Kasumi-1 (cell line): ENCODE data around the gene ZC3H4.

Experiments
- DNase-seq, 2 experiments: peaks; one replicate each; lab custom pipeline; 2025; lab: John Stamatoyannopoulos, UW

ZC3H4 gene

GRCh38 chr19:47020992-47021496 is 92.5 kb downstream of the ZC3H4 start:
- no peak for DNase-seq

DNA sequence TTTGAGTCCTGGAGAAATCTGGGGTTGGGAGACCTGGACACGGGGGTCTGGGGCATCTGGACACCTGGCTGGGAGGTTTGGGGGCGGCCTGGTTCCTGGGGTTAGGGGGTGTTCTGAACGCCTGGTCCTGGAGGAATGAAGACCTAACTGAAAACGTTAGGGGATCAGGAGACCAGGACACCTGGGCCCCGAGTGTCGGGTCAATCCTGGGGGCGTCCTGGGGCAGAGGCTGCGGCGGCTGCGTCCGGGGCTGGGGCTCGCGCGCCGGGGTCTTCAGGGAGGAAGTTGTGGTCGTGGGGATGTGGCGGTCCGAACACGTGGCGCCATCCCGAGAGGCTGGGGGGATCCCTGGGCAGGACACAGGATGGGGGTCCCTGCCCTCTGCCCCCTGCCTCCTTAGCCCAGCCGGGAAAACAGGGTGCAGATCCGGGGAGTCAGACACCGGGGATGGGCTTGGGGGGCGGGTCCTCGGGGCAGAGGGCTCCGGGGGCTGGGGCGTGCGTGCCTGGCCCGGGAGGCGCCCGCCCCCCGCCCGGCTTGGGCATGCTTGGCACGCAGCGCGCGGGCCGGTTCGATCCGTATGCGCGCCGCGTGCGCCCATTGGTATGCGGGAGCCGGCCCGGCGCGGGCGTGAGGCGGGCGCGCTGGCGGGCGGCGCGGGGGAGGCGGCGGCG is 93.3 kb downstream of the ZC3H4 start:
- no peak for DNase-seq

GRCh38 chr19:47019431-47020041 is 94.0 kb downstream of the ZC3H4 start, which contains the start of gene NPAS1:
Gene NPAS1 (plus strand): TSS chr19:47019837. CDS start chr19:47021048, 1,211 bp downstream.
- DNase-seq: no peak

DNA sequence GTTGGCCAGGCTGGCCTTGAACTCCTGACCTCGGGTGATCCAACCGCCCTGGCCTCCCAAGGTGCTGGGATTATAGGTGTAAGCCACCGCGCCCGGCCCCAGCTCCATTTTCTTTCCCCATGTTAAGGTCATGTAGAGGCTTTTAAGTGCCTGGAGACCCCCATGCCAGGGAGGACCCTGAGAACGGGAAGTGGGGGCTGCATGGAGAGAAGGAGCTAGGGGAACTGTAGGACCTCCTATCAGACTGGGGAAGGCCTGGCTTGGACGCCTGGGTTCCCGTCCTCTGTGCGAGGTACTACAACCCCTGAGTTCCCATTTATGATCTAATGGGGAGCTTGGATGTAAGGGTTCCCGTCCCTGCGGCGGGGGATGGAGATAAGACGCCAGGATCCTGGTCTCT is 94.7 kb downstream of the ZC3H4 start:
- no peak for DNase-seq
